HepG2 (cell line): ENCODE data around the gene EBF3. TPM values are rescaled to one million over a fixed set of nuclear protein-coding genes. Genes with fewer than 3 reads are reported as not detected.

Experiments used
- ATAC-seq: fragments of 200-7000 bp; cut with Tn5 transposase; 3 replicates; pipeline ENCODE4 v1.9.1; 2020; ENCODE audit warnings: mild to moderate bottlenecking, moderate library complexity
- BruUV-seq: library from RNA; stranded (reverse); fragments of 400-500 nt; replicated peaks from 2 replicates; lab custom pipeline; 2021; lab: Mats Ljungman, UMichigan
- CTCF ChIA-PET: fragments of 300-600 bp; formaldehyde crosslinking; extraction: SDS; loops from one replicate; lab custom pipeline; 2021; ENCODE audit warnings: low total read pairs, inconsistent platforms, low intra/inter-chr PET ratio; lab: Yijun Ruan, JAX
- POLR2A ChIA-PET: fragments of 350-600 bp; sonication (Branson Sonifier 250); formaldehyde crosslinking; loops from one replicate; lab custom pipeline; 2020; ENCODE audit warnings: antibody characterized with exemption, inconsistent platforms; lab: Yijun Ruan, JAX
- DNase-seq: peaks from one replicate; pipeline ENCODE4 v3.0.0-alpha.2; 2015; ENCODE audit warnings: low spot score
- FAIRE-seq: peaks from 3 replicates; lab custom pipeline; 2011; peaks lifted over from hg19 to GRCh38; lab: Jason Lieb, UNC
- H2AFZ ChIP-seq: one replicate; pipeline ENCODE4 v1.6.1; 2011; ENCODE audit warnings: low read length, inconsistent platforms
- H3K27ac ChIP-seq: fragments of 300-600 bp; 3 replicates; pipeline ENCODE4 v1.8.0; 2011; ENCODE audit warnings: mixed run types, mild to moderate bottlenecking, mixed read lengths, low read length, inconsistent platforms; ENCODE audit not compliant: insufficient read depth; ENCODE audit errors: extremely low read length
- H3K27me3 ChIP-seq, 2 experiments: fragments of 200-600 bp in 1 of 2; 2 replicates in 1 of 2; 3 replicates in 1 of 2; pipeline versions ENCODE4 v1.6.0 to v1.8.0; 2011; ENCODE audit warnings: low read length in 2 of 2, mild to moderate bottlenecking in 2 of 2, moderate library complexity in 2 of 2, inconsistent platforms in 1 of 2; ENCODE audit not compliant: insufficient read depth in 2 of 2, control insufficient read depth in 1 of 2
- H3K36me3 ChIP-seq, 2 experiments: fragments of 200-600 bp in 1 of 2; replicated peaks in 1 of 2; 2 replicates in 1 of 2; 3 replicates in 1 of 2; pipeline versions ENCODE4 v1.5.1 to v1.8.0; 2011; ENCODE audit warnings: low read length in 2 of 2, inconsistent platforms in 1 of 2; ENCODE audit not compliant: insufficient read depth in 2 of 2, control insufficient read depth in 1 of 2
- H3K4me1 ChIP-seq: 2 replicates; pipeline ENCODE4 v1.5.1; 2012; ENCODE audit warnings: low read length, inconsistent platforms; ENCODE audit not compliant: insufficient read depth
- H3K4me2 ChIP-seq: 2 replicates; pipeline ENCODE4 v1.6.0; 2011; ENCODE audit warnings: low read depth, low read length, inconsistent platforms
- H3K4me3 ChIP-seq, 3 experiments: fragments of 200-600 bp in 1 of 3; sonication (generic), shearing (Covaris generic) in 1 of 3; replicated peaks in 1 of 3; 2 replicates each; pipeline ENCODE4 v1.5.1; 2011 to 2016; ENCODE audit warnings: low read length in 3 of 3, inconsistent platforms in 2 of 3, low read depth in 2 of 3, mild to moderate bottlenecking in 2 of 3, control low read depth in 1 of 3, mixed read lengths in 1 of 3; ENCODE audit not compliant: insufficient read depth in 1 of 3
- H3K79me2 ChIP-seq: one replicate; pipeline ENCODE4 v1.6.1; 2011; ENCODE audit warnings: low read length, inconsistent platforms; ENCODE audit not compliant: insufficient read depth
- H3K9ac ChIP-seq: 2 replicates; pipeline ENCODE4 v1.6.0; 2011; ENCODE audit warnings: mild to moderate bottlenecking, low read depth, low read length, inconsistent platforms; ENCODE audit not compliant: insufficient read depth
- H3K9me3 ChIP-seq: 2 replicates; pipeline ENCODE4 v1.5.1; 2012; ENCODE audit warnings: mild to moderate bottlenecking, low read length
- H4K20me1 ChIP-seq: 2 replicates; pipeline ENCODE4 v1.6.0; 2011; ENCODE audit warnings: inconsistent platforms, mild to moderate bottlenecking, low read length, moderate library complexity; ENCODE audit not compliant: insufficient read depth
- CBX1 ChIP-seq: IDR thresholded peaks from one replicate; pipeline ENCODE4 v1.6.1; 2016; ENCODE audit warnings: antibody characterized with exemption, low read depth
- CEBPB ChIP-seq: IDR thresholded peaks from 2 replicates; pipeline ENCODE4 v1.6.1; 2011; ENCODE audit warnings: low read depth, low read length, improper control_type of control experiment, borderline replicate concordance
- DZIP1 ChIP-seq: sonication (generic); formaldehyde crosslinking; IDR thresholded peaks from 2 replicates; pipeline ENCODE4 v1.5.0; 2020; ENCODE audit warnings: mild to moderate bottlenecking, missing genetic modification reagents
- FOXA3 ChIP-seq: IDR thresholded peaks from 2 replicates; pipeline ENCODE4 v1.6.1; 2016; ENCODE audit warnings: missing genetic modification reagents, missing compliant biosample characterization
- MAFG ChIP-seq: sonication (generic); formaldehyde crosslinking; IDR thresholded peaks from 2 replicates; pipeline ENCODE4 v1.5.1; 2020; ENCODE audit warnings: mild to moderate bottlenecking, missing genetic modification reagents
- ONECUT2 ChIP-seq: sonication (generic); formaldehyde crosslinking; IDR thresholded peaks from 2 replicates; pipeline ENCODE4 v1.4.0; 2020; ENCODE audit warnings: missing genetic modification reagents
- POLR2AphosphoS2 ChIP-seq: IDR thresholded peaks from 2 replicates; pipeline ENCODE4 v1.6.1; 2011; ENCODE audit warnings: low read depth, low read length, improper control_type of control experiment
- TFAP4 ChIP-seq: sonication (generic); IDR thresholded peaks from 2 replicates; pipeline ENCODE4 v1.6.1; 2016; ENCODE audit warnings: low read depth, borderline replicate concordance
- ZBTB2 ChIP-seq: sonication (generic); formaldehyde crosslinking; IDR thresholded peaks from 2 replicates; pipeline ENCODE4 v1.8.0; 2022; ENCODE audit warnings: low read depth, missing genetic modification reagents
- WGBS: methylation state at CpG from one replicate; pipeline ENCODE4 v1.1.6; 2017; ENCODE audit warnings: low lambda C conversion rate; 5-methylcytosine and 5-hydroxymethylcytosine counted together
- in situ Hi-C: cut with HindIII; loops from 2 replicates; pipeline ENCODE4 v1.10.0; 2017; ENCODE audit warnings: low pct_unique_long_range_greater_than_20kb; ENCODE audit not compliant: extremely low pct_ligation_motif_present
- intact Hi-C: fragments of 100-400 bp; cut with micrococcal nuclease; formaldehyde crosslinking; loops from one replicate; pipeline ENCODE4 v1.10.0; 2022; ENCODE audit not compliant: unreplicated experiment
- polyA plus RNA-seq, 8 experiments: library from polyadenylated mRNA; depleted of rRNA in 3 of 8; stranded (reverse) in 7 of 8; unstranded in 1 of 8; fragments of >200 nt; fragmentation: Illumina TruSeq in 4 of 8; extraction: Trizol in 4 of 8; gene quantifications; 2 replicates each; pipeline versions ENCODE4 v1.2.1 to v1.2.3, GENCODE V29; 2011 to 2016; ENCODE audit warnings: low read depth in 4 of 8, missing spikeins in 1 of 8, mixed read lengths in 1 of 8; ENCODE audit not compliant: insufficient read depth in 1 of 8
- total RNA-seq, 5 experiments: library from RNA; depleted of rRNA; stranded (reverse); fragments of >200 nt; fragmentation: Illumina TruSeq; extraction: Trizol; gene quantifications; 2 replicates each; pipeline ENCODE4 v1.2.3, GENCODE V29; 2016; ENCODE audit warnings: low read depth in 1 of 5
- TF ChIP-seq, protein P1 (sequence below): IDR thresholded peaks from 2 replicates; pipeline ENCODE4 v1.6.1; 2016; ENCODE audit warnings: missing genetic modification reagents, missing compliant biosample characterization
- TF ChIP-seq, protein P2 (sequence below): sonication (generic); formaldehyde crosslinking; IDR thresholded peaks from 2 replicates; pipeline ENCODE4 v1.9.0; 2021; ENCODE audit warnings: mild to moderate bottlenecking, missing genetic modification reagents

The EBF3 gene
- total and polyA plus RNA-seq, 2 of the 13 experiments (the other 11 are each of a cell fraction or from before 2014, with no cell fraction given): not detected

GRCh38 chr10:129850316-129850715, 113.8 kb downstream of the EBF3 start:
- ATAC-seq: no peak
- TF ChIP-seq MAFG (CRISPR knock-in tag) (no peak), DZIP1 (no peak), CBX1 (no peak), CEBPB (no peak), POLR2AphosphoS2 (no peak), FOXA3 (no peak), TFAP4 (no peak), ONECUT2 (no peak), ZBTB2 (CRISPR knock-in tag) (no peak)
- TF ChIP-seq, protein P1, sequence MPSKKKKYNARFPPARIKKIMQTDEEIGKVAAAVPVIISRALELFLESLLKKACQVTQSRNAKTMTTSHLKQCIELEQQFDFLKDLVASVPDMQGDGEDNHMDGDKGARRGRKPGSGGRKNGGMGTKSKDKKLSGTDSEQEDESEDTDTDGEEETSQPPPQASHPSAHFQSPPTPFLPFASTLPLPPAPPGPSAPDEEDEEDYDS (CRISPR knock-in tag): no peak
- TF ChIP-seq, protein P2, sequence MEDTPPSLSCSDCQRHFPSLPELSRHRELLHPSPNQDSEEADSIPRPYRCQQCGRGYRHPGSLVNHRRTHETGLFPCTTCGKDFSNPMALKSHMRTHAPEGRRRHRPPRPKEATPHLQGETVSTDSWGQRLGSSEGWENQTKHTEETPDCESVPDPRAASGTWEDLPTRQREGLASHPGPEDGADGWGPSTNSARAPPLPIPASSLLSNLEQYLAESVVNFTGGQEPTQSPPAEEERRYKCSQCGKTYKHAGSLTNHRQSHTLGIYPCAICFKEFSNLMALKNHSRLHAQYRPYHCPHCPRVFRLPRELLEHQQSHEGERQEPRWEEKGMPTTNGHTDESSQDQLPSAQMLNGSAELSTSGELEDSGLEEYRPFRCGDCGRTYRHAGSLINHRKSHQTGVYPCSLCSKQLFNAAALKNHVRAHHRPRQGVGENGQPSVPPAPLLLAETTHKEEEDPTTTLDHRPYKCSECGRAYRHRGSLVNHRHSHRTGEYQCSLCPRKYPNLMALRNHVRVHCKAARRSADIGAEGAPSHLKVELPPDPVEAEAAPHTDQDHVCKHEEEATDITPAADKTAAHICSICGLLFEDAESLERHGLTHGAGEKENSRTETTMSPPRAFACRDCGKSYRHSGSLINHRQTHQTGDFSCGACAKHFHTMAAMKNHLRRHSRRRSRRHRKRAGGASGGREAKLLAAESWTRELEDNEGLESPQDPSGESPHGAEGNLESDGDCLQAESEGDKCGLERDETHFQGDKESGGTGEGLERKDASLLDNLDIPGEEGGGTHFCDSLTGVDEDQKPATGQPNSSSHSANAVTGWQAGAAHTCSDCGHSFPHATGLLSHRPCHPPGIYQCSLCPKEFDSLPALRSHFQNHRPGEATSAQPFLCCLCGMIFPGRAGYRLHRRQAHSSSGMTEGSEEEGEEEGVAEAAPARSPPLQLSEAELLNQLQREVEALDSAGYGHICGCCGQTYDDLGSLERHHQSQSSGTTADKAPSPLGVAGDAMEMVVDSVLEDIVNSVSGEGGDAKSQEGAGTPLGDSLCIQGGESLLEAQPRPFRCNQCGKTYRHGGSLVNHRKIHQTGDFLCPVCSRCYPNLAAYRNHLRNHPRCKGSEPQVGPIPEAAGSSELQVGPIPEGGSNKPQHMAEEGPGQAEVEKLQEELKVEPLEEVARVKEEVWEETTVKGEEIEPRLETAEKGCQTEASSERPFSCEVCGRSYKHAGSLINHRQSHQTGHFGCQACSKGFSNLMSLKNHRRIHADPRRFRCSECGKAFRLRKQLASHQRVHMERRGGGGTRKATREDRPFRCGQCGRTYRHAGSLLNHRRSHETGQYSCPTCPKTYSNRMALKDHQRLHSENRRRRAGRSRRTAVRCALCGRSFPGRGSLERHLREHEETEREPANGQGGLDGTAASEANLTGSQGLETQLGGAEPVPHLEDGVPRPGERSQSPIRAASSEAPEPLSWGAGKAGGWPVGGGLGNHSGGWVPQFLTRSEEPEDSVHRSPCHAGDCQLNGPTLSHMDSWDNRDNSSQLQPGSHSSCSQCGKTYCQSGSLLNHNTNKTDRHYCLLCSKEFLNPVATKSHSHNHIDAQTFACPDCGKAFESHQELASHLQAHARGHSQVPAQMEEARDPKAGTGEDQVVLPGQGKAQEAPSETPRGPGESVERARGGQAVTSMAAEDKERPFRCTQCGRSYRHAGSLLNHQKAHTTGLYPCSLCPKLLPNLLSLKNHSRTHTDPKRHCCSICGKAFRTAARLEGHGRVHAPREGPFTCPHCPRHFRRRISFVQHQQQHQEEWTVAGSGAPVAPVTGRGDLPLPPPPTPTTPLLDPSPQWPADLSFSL (CRISPR knock-in tag): no peak

More at GRCh38 chr10:129850316-129850715, 113.8 kb downstream of the EBF3 start:
- Histone ChIP-seq H3K79me2 (no peaks in the 10 kb centered on the region), H3K27me3 (peaks cover 6 to 54% of the 10 kb centered on the region in 2 experiments; a peak in 4 of 5 replicates), H3K36me3 (no peaks in the 10 kb centered on the region), H3K9me3 (no peaks in the 10 kb centered on the region), H3K4me1 (peaks cover 11% of the 10 kb centered on the region), H3K4me3 (no peak overlapping the region), H3K27ac (no peak overlapping the region), H2AFZ (no peak overlapping the region), H3K4me2 (no peak overlapping the region), H3K9ac (no peak overlapping the region), H4K20me1 (no peaks in the 10 kb centered on the region)
- intact Hi-C loops: no loop called here
- BruUV-seq: no TSS peak
- POLR2A ChIA-PET: no interaction called here
- DNase-seq: no peak
- CTCF ChIA-PET: no interaction called here
- FAIRE-seq: no peak
- in situ Hi-C loops: no loop called here
- 55% methylated on average over 10 of the region's 10 CpGs for WGBS
